UCSD-AML1 (cell line): ENCODE results near the gene THAP12.
A peak's percentile ranks its signal among the peaks of the same experiment; 100 is the strongest.

Experiments
- DNase-seq: peaks from one replicate; lab custom pipeline; 2025; ENCODE audit not compliant: unreplicated experiment; lab: John Stamatoyannopoulos, UW

Gene THAP12

DNA sequence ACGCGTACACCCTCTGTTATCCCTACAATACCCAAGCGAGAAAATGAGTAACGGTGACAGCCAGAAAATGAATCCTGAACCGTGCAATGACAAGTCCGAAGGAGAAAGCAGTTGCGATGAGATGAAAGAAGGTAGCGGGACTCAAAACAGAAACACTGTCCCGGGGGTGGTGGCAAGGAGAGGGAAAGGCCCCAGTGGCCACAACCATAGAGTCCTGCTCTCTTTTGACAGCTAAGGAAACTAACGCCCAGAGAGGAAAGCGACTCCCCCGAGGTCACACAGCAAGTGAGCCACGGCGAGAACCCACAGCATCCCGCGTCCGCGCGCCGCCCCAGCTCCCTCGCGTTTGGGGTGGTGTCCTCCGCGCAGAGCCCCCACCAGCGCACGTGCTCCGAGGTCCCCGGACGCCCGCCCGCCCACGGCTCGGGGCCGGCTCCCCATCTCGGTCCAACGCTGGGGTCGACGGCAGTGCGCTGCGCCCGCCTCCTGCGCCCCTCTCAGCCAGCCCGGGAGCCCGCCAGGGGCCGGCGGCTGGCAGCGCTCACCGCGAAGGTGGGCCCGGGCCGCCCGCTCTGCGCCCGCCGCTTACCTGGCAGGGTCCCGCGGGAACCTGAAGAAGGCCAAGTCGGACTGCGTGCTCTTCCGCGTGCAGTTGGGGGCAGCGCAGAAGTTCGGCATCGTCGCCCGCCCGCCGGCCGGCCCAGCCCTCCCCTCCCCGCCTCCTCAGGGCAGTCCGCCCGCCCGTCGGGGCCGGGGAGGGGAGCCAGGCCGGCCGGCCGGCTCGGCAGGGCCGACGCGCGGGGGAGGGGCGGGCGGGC is 564 bp downstream of the THAP12 start:
- peak; percentile 41 for DNase-seq

DNA sequence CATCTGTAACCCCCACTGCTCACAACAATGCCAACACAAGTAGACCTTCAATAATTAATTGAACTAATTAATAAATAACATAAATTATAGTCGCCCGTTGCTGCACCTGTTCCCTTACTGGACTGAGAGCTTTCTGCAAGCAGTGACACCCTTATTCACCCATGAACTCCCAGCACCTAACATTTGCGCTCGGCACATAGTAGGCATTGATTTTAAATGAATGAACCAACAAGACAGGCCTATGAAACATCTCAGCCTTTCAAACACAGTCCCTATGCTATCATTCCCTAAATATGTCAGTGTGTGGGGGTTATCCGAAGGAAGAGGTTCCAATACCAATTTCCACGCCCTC is 1.1 kb downstream of the THAP12 start:
- DNase-seq: no peak

GRCh38 chr11:76376746-76377558 is 4.0 kb downstream of the THAP12 start:
- no peak for DNase-seq

DNA sequence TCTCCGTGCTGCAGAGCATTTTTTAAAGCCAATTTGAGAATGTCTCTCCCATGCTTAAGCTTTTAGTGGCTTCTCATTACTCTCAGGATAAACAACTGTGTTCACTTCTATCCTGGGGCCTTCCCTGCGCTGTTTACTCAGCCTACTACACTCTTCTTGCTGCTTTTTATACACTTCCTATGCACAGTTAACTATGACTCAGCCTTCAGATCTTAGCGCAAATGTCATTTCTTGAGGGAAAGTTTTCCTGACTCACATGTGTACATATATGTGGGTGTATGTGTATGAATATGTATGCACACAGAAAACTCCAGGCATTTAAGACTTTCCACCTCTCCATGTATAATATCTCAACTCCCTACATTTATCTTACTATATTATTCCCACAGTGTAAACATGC is 9.8 kb downstream of the THAP12 start:
- DNase-seq: no peak

- no peak for DNase-seq
Observed at GRCh38 chr11:76369406-76369805, 11.5 kb downstream of the THAP12 start.

DNA sequence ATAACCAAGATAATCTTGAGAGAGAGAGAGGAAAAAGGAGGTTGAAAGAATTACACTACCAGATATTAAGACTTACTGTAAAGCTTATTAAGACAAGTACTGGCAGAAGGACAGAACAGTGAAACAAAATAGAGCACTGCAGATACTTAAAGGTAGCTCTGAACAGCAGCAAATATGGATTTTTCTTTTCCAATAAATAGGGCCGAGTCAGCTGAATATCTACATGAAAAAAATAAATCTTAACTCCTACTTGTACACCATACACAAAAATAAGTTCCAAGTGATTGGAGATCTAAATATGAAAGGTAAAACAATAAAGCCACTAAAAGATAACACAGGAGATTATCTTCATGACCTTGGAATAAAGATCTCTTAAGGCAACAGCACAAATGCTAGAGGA is 12.4 kb downstream of the THAP12 start:
- no peak for DNase-seq

GRCh38 chr11:76365038-76365679 is 15.8 kb downstream of the THAP12 start:
- DNase-seq: no peak

DNA sequence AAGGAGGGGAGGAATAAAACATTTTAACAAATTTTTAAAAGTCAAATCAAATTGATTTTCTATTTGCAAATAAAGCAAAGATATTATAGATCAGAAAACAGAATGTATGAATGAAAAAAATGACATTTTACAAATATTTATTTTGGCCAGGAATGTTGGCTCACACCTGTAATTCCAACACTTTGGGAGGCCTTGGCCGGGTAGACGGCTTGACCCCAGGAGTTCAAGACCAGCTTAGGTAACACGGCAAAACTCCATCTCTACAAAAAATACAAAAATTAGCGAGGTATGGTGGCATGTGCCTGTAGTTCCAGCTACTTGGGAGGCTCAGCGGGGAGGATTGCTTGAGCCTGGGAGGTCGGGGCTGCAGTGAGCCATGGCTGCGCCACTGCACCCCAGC is 18.2 kb downstream of the THAP12 start:
- DNase-seq: no peak

- DNase-seq: no peak
Observed at GRCh38 chr11:76361776-76362175, 19.2 kb downstream of the THAP12 start.

- no peak for DNase-seq
Observed at GRCh38 chr11:76361374-76361773, 19.6 kb downstream of the THAP12 start.

DNA sequence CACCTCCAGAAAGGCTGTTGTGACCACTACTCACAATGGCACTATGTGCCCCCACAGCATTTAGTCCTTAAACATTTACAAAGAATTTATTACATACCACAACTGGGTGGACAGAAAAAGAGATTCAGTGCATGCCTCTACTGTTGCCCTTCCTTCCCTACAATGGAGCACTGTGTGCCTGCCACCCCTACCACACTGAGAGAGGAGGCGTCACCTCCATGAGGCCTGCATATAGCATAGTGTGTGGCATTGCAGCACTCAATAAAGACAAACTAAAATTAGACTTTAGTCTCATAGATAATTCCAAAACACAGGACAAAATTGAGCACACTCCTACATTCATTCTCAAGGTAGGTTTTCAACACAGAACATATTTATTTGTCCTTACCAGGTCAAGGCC is 25.8 kb downstream of the THAP12 start:
- DNase-seq: no peak

- DNase-seq: no peak
Observed at GRCh38 chr11:76348348-76348747, 32.6 kb downstream of the THAP12 start.

- no peak for DNase-seq
Observed at GRCh38 chr11:76347466-76347865, 33.5 kb downstream of the THAP12 start.

GRCh38 chr11:76339221-76339620 is 41.7 kb downstream of the THAP12 start:
- peak; percentile 57 for DNase-seq

DNA sequence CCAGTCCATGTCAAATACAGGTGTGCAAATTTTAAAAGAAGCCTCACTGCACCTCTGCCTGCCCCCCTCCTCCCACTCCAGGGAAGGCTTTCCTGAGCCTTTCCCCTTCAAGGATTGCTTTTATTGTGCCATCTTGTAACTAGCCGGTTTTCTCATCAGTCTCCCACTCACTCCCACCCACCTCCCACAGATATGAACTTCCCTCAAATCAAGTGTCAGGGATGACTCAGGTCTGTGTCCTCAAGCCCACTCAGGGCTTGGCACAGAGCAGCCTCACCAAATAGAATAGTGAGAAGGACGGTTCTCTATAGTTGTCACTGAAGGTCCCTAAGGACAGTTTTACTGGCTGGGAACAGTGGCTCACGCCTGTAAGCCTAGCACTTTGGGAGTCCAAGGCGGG is 43.0 kb downstream of the THAP12 start:
- DNase-seq: no peak

DNA sequence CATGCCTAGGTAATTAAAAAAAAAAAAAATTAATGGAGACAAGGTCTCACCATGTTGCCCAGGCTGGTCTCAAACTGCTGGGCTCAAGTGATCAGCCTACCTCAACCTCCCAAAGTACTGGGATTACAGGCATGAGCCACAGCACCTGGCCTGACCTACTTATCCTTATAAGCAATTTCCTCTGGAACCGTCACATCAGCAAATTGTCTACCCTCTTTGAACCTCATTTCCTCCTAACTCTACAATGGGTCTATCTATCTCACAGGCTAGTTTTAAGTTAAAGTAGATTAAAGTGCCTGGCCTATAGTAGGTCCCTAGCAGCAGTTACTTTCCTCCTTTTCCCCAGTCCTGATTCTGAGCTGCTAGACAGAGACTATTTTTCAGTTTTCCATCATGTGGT is 43.5 kb downstream of the THAP12 start:
- no peak for DNase-seq

GRCh38 chr11:76336597-76336996 is 44.3 kb downstream of the THAP12 start:
- DNase-seq: no peak

DNA sequence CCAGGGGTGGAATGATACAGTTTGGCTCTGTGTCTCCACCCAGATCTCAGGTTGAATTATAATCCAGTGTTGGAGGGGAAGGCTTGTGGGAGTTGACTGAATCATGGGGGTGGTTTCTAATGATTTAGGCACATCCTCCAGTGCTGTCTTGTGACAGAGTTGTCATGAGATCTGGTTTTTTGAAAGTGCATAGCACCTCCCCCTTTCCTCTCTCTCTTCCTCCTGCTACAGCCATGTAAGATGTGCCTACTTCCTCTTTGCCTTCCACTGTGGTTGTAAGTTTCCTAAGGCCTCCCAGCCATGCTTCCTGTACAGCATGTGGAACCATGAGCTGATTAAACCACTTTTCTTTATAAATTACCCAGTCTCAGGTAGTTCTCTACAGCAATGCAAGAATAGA is 45.1 kb downstream of the THAP12 start:
- no peak for DNase-seq

- DNase-seq: no peak
Observed at GRCh38 chr11:76334826-76335389, 46.0 kb downstream of the THAP12 start.

DNA sequence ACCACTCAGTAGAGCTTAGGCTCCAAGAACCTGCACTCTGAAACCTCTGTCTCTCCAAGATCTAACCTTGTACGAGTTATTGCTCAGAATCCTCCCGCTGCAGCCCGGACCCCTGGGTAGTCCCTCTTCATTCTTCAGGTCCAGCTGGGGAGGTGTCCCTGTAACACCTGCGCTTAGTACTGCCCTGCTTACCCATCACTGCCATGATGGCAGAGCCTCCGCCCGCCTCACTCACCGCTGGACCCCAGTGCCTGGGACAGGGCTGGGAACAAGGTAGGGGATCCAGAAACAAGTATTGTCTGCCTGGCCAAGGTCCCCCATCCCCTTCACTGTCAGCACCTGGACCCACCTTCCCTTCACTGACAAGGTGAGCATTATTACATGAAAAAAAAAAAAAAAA is 50.3 kb downstream of the THAP12 start:
- DNase-seq: no peak

DNA sequence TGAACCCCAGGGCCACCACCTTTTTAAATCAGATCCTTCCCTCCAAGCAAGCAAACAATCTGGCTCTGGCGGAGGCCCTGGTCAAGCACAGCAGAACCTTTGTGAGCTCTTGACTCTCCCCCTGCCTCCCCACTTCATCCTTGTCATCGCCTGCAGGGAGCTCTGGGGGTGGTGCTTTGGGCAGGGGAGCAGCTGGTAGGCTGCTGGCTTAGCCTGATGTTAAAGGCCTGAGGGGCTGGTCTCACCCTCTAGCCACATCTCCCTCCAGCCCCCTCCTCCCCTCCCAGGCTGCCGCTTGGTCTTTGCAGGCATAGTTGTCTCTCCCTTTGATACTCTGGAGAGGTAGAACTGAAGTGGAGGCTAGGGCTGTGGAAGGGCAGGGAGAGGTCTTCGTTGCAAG is 50.9 kb downstream of the THAP12 start:
- no peak for DNase-seq
